Fibroblast of gingiva (primary cell): Measurements from ENCODE around the gene SEC24C.

Experiments used
- DNase-seq: peaks from one replicate; pipeline ENCODE4 v3.0.0-alpha.2; 2011; ENCODE audit warnings: low read depth

The SEC24C gene

DNA sequence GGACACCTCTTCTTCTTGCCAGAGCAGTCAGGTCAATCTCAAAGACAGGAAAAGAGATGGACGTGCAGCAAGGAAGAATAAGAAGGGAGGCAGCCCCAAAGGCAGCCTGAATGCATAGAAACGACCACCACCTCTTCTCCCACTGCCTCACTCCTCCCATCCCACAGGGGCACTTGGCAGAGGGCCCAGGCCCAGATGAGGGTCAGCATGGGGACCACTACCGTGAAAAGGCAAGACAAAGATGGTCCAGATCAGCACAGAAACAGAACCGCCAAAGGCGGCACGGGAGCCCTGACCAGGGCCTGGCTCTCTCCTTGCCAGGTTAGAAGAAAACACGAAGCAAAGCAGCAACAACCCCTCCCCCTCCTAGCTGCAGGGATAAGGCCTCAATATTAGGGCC, 69.2 kb downstream of the SEC24C start:
- DNase-seq, result no peak

GRCh38 chr10:73814276-73814895, 70.2 kb downstream of the SEC24C start:
- DNase-seq, result no peak

DNA sequence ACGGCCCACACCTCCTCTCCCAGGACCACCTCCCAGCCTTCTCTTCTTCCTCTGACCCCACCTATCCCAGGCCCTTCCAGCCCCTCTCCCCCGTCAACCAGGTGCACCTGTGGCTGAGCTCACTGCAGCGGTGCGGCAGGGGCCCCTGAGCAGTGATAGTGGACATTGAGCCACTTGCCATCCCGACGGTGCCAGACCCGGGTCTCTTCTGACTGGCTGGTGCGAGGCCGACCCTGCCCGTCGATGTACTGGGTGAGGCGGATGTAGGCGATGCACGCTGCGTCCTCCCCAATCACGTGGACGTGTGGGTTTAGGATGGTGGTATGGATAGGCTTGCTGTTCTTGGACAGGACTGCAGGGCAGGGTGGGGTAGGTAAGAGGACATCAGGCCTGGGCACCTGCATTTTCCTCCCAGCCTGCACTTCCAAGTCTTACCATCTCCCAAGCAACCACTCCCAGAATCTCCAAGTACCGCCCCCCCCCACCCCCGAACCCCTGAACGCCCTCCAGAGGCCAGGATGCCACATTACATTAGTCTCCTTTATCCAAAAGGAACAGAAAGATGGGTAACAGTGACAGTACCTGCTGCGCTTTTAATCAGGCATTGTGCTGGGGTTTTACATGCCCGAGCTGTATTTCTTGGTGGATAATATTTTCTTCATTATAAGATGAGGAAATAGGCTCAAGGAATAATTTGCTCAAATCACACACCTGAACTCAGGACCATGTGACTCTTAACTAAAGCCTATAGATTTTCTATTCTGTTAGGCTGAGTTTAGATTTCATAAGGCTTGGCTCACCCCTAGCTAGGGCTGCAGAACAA, 70.9 kb downstream of the SEC24C start:
- DNase-seq, result no peak

GRCh38 chr10:73815719-73816030, 71.5 kb downstream of the SEC24C start:
- no peak for DNase-seq

- DNase-seq, result no peak
Observed at GRCh38 chr10:73816917-73817729, 73.0 kb downstream of the SEC24C start.

- DNase-seq, result no peak
Observed at GRCh38 chr10:73817826-73818225, 73.7 kb downstream of the SEC24C start.

DNA sequence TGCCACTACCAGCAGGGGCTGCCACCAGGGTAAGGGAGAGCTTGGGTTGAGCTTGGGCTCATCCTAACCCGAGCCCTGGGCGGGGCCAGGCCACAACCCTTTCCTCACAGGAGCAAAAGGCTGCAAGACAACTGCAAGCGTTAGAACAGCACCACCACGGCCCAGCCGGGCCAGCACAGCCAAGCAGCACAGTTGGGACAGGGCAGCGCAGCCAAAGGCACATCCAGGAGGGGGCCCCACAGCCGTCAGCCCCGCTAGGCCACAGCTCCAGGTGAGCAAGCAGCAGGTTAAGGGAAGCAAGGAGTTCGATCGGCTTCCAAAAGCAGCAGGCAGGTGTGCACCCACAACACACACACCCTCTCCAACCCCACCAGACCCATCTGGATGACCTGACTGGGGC, 74.2 kb downstream of the SEC24C start:
- no peak for DNase-seq

DNA sequence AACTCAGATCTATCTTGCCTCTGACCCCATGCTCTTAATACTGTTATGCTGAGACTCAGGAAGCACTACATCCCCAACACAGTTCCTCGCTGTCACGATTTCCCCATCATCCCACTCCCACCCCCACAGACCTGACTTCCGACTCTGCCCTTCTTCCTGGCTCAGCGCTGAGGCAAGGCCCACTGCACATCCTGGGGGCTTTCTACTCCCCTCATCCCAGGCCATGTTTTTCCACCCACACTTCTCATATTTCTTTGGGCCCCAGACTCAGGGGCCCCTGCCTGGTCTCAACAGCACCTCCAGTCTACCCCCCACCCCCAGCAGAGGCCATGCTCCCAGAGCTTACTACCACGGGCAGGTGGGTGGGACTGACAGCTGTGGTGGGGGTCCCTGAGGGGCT, 74.9 kb downstream of the SEC24C start:
- DNase-seq, result no peak

DNA sequence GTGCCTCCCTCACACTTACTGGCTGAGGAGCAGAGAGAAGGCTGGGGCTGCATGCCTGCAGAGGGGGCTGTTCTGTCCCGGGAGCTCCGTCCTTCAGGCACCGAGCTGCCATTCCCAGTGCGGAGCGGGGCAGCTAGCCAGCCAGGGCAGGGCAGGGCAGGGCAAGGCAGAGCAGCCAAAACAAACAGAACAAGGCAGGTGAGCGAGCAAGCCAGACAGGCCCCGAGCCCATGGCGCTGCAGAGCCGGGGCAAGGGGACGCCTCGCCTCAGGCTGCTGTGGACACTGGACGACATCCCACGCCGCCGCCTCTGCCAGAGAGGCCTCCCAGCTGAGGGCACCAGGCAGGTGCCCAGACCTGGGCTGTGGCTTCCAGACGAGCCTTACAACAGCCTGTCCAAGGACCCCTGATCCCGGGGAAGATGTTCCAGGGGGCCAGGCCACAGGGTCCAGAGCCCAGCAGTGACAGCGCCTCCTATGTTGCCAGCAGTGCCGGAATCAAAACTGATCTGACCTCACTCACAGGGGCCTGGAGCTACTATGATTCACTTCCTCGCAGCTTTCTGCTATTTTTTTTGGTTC, 75.4 kb downstream of the SEC24C start:
- DNase-seq, result no peak
